GM18907 (cell line): ENCODE data around the gene RFX1.
A peak's percentile ranks its signal among the peaks of the same experiment; 100 is the strongest.
"Not testable (repeated sequence)": the region's sequence is repeated elsewhere in the genome, so short reads cannot be mapped to it uniquely, and the experiment has no call there.

Source experiments
- ATAC-seq: cut with Tn5 transposase; IDR thresholded peaks from one replicate; pipeline ENCODE4 v1.9.1; 2021; ENCODE audit warnings: mild to moderate bottlenecking, moderate library complexity; ENCODE audit not compliant: unreplicated experiment

RFX1 gene

GRCh38 chr19:14006085-14006765 is at the start of gene RFX1:
Gene RFX1, minus strand, starts transcription at chr19:14006320. Its CDS starts 12,477 bp downstream, at chr19:13993843.
- peak; percentile 77 for ATAC-seq

- no peak for ATAC-seq
Measured at GRCh38 chr19:14055396-14055795, 49.3 kb upstream of the RFX1 start.

GRCh38 chr19:14054721-14055120 is 48.6 kb upstream of the RFX1 start:
- no peak for ATAC-seq

- no peak for ATAC-seq
Measured at GRCh38 chr19:14054099-14054498, 48.0 kb upstream of the RFX1 start.

- ATAC-seq, result no peak
Measured at GRCh38 chr19:14053500-14053899, 47.4 kb upstream of the RFX1 start.

GRCh38 chr19:14053032-14053431 is 46.9 kb upstream of the RFX1 start:
- no peak for ATAC-seq

- ATAC-seq, result no peak
Measured at GRCh38 chr19:14052470-14052869, 46.4 kb upstream of the RFX1 start.

- no peak for ATAC-seq
Measured at GRCh38 chr19:14051980-14052379, 45.9 kb upstream of the RFX1 start.

- ATAC-seq, result not testable (repeated sequence)
Measured at GRCh38 chr19:14050961-14051360, 44.8 kb upstream of the RFX1 start.

GRCh38 chr19:14050512-14050911 is 44.4 kb upstream of the RFX1 start:
- ATAC-seq, result no peak

GRCh38 chr19:14048443-14049153 is 42.5 kb upstream of the RFX1 start:
- ATAC-seq, result no peak

- ATAC-seq, result not testable (repeated sequence)
Measured at GRCh38 chr19:14047866-14048265, 41.7 kb upstream of the RFX1 start.

GRCh38 chr19:14042659-14043608 is 36.8 kb upstream of the RFX1 start:
- ATAC-seq, result peak; percentile 46

- ATAC-seq, result no peak
Measured at GRCh38 chr19:14039181-14039580, 33.1 kb upstream of the RFX1 start.

- no peak for ATAC-seq
Measured at GRCh38 chr19:14035706-14036105, 29.6 kb upstream of the RFX1 start.

GRCh38 chr19:14035159-14035558 is 29.0 kb upstream of the RFX1 start:
- not testable (repeated sequence) for ATAC-seq

GRCh38 chr19:14033946-14034345 is 27.8 kb upstream of the RFX1 start:
- no peak for ATAC-seq

GRCh38 chr19:14031719-14032480 is 25.8 kb upstream of the RFX1 start, which contains the start of gene IL27RA:
Gene IL27RA, plus strand, starts transcription at chr19:14031762. Its CDS starts 111 bp downstream, at chr19:14031873.
- ATAC-seq, result peak; percentile 71

- ATAC-seq, result no peak
Measured at GRCh38 chr19:14030997-14031718, 25.0 kb upstream of the RFX1 start.

GRCh38 chr19:14028901-14029300 is 22.8 kb upstream of the RFX1 start:
- no peak for ATAC-seq
